Measurements from ENCODE around the gene TMEM88. TPM values are rescaled to one million over a fixed set of nuclear protein-coding genes. Genes with fewer than 3 reads are reported as not detected.
A peak's percentile ranks its signal among the peaks of the same experiment; 100 is the strongest.

Gene TMEM88
- total and polyA plus RNA-seq, 2 donors (not counting 1 experiment from before 2014, with no cell fraction given), result 5.1 to 9.5 TPM

DNA sequence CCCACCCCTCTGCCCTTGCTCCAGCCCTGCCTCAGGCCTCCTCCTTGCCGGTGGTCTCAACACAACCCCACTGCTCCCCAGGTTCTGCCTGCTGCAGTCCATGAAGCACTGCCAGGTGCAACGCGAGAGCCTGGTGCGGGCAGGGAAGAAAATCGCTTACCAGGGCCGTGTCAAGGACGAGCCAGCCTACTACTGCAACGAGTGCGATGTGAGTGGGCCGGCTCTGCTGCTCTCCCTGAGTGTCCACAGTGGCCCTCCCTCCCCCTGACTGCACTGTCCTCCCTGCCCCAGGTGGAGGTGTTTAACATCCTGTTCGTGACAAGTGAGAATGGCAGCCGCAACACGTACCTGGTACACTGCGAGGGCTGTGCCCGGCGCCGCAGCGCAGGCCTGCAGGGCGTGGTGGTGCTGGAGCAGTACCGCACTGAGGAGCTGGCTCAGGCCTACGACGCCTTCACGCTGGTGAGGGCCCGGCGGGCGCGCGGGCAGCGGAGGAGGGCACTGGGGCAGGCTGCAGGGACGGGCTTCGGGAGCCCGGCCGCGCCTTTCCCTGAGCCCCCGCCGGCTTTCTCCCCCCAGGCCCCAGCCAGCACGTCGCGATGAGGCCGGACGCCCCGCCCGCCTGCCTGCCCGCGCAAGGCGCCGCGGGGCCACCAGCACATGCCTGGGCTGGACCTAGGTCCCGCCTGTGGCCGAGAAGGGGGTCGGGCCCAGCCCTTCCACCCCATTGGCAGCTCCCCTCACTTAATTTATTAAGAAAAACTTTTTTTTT is 1.8 kb upstream of the TMEM88 start:
- peak; percentile 60 for DNase-seq
- H3K27ac Mint-ChIP-seq, result no peak overlapping the region
- intact Hi-C loops (cut with micrococcal nuclease), result no loop called here

More for the DNA sequence above, 1.8 kb upstream of the TMEM88 start:
- no peaks in the 10 kb centered on the region for H3K27me3 ChIP-seq (replicated peaks in 1 of 4; ENCODE audit: control extremely low read depth in 1 of 4, control insufficient read depth in 3 of 4, insufficient read depth in 4 of 4, low read length in 3 of 4)
- H2AFZ ChIP-seq (ENCODE audit: insufficient read depth, low read depth, low read length, poor library complexity, severe bottlenecking), result no peak overlapping the region
- WGBS (ENCODE audit: insufficient coverage), result 96% methylated on average over 48 of the region's 51 CpGs
- peaks cover 0 to 21% of the 10 kb centered on the region in 2 experiments for H3K36me3 ChIP-seq (replicated peaks in 1 of 2; ENCODE audit: control extremely low read depth in 1 of 2, control insufficient read depth in 1 of 2, extremely low read depth in 1 of 2, insufficient read depth in 2 of 2, low read length in 1 of 2)
- H3K27ac ChIP-seq (ENCODE audit: low read length in 2 of 2), result no peak overlapping the region
- no peak for ATAC-seq (ENCODE audit: low read depth)
- no peaks in the 10 kb centered on the region for H3K9me3 ChIP-seq (ENCODE audit: control extremely low read depth in 1 of 3, control insufficient read depth in 2 of 3, insufficient read depth in 1 of 3, low read length in 2 of 3)
- H3K79me2 ChIP-seq (ENCODE audit: control insufficient read depth, insufficient read depth, low read length), result peaks cover 9% of the 10 kb centered on the region
- H4K20me1 ChIP-seq (ENCODE audit: control insufficient read depth, insufficient read depth, low read length, poor library complexity, severe bottlenecking), result peaks cover 56% of the 10 kb centered on the region
- H3K4me3 ChIP-seq (ENCODE audit: control extremely low read depth in 1 of 5, extremely low read depth in 1 of 5, insufficient read depth in 1 of 5, low read depth in 2 of 5, low read length in 4 of 5), result no peak overlapping the region
- no peaks in the 10 kb centered on the region for H3K9me3 Mint-ChIP-seq (ENCODE audit: insufficient read depth)
- H3K4me3 Mint-ChIP-seq, result no peak overlapping the region
- ChIA-PET CTCF (interaction anchor here (0.6 to 4.0 kb wide), 3 partner anchors 10 to 32 kb away, joined by 3 to 49 read pairs (median 3); partner anchors contain the start of gene KDM6B), POLR2A (interaction anchor here (0.7 kb wide), 1 partner anchor 136 kb away, joined by 4 read pairs; no protein-coding TSS in a partner anchor)
- peaks cover 22% of the 10 kb centered on the region for H3K4me1 Mint-ChIP-seq
- peaks cover 21 to 36% of the 10 kb centered on the region in 2 donors for H3K4me1 ChIP-seq (ENCODE audit: control insufficient read depth in 2 of 2, insufficient read depth in 2 of 2, low read length in 2 of 2)
- no peaks in the 10 kb centered on the region for H3K27me3 Mint-ChIP-seq
- TF ChIP-seq CTCF (IDR thresholded peaks at IDR 0.05), result no peak
- no peak for TF ChIP-seq EZH2 (IDR thresholded peaks at IDR 0.05; ENCODE audit: borderline replicate concordance, insufficient read depth, low read depth, low read length, poor library complexity, severe bottlenecking)
- no peak overlapping the region for H3K4me2 ChIP-seq (replicated peaks; ENCODE audit: low read depth, low read length, poor library complexity, severe bottlenecking)
- no peak overlapping the region for H3K9ac ChIP-seq (ENCODE audit: low read length)
